GM12891 (cell line): ENCODE measurements around the gene FGGY.
"Not testable (repeated sequence)": the region's sequence is repeated elsewhere in the genome, so short reads cannot be mapped to it uniquely, and the experiment has no call there.

Source experiments
- DNase-seq: peaks from one replicate; pipeline ENCODE4 v3.0.0; 2011; ENCODE audit warnings: low spot score; ENCODE audit not compliant: insufficient read length
- FAIRE-seq: peaks from 2 replicates; lab custom pipeline; 2011; peaks lifted over from hg19 to GRCh38; lab: Jason Lieb, UNC
- PAX5 ChIP-seq: IDR thresholded peaks from 2 replicates; pipeline ENCODE4 v1.6.1; 2011; ENCODE audit warnings: low read length, moderate library complexity, mild to moderate bottlenecking; ENCODE audit not compliant: insufficient read depth, severe bottlenecking
- POLR2A ChIP-seq: IDR thresholded peaks from 2 replicates; pipeline ENCODE4 v1.6.1; 2011; ENCODE audit warnings: low read depth, low read length, control low read depth
- POLR2AphosphoS5 ChIP-seq: IDR thresholded peaks from 2 replicates; pipeline ENCODE4 v1.6.1; 2011; ENCODE audit warnings: low read depth, low read length, control low read depth
- POU2F2 ChIP-seq: IDR thresholded peaks from 2 replicates; pipeline ENCODE4 v1.6.1; 2011; ENCODE audit warnings: low read depth, mild to moderate bottlenecking, control low read depth, low read length, moderate library complexity
- SPI1 ChIP-seq: IDR thresholded peaks from 2 replicates; pipeline ENCODE4 v1.6.1; 2011; ENCODE audit warnings: low read depth, low read length, control low read depth
- TAF1 ChIP-seq: IDR thresholded peaks from 2 replicates; pipeline ENCODE4 v1.6.1; 2011; ENCODE audit warnings: low read depth, low read length, control low read depth

The FGGY gene

DNA sequence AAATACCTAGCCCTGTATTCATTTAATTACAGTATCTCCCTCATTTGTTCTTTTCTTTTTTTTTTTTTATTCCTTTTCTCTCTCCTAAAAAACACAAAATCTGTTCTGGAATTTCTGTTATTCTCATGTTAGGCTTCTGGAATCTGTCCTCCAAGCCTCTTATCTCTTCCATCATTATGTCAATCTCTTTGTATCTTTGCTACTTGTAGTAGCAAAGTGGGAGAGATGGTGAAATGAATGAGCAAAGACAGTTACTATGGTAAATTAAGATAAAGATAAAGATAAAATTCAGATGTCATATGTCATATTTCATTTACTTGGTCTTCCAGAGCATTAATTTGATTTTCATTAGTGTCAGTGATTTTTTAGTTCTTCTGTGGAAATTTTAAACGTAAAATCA, 155.1 kb downstream of the FGGY start:
- no peak for DNase-seq
- TF ChIP-seq TAF1 (no peak), POLR2A (no peak), POLR2AphosphoS5 (no peak), PAX5 (no peak), POU2F2 (no peak), SPI1 (no peak)
- no peak for FAIRE-seq

DNA sequence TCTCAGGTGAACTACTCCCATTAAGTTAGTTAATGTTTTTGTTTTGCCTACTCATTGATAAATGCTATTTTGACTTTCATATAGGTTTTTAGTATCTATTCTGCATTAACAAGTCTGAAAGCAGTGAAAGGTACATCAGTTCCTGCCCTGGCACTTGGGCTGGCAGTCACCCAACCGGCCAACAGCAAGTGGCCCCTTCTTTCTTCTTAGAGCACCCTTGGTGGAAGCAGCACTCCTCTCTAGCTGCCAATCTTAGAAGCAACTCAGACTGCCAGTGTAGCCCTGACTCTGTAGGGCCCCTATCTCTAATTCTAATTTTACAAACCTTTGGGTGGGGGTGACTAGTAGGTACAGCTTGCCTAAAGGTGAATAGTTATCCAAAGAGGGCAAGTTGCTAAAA, 155.7 kb downstream of the FGGY start:
- DNase-seq (no peak), FAIRE-seq (no peak)
- TF ChIP-seq PAX5: no peak
- TF ChIP-seq POU2F2: no peak
- no peak for TF ChIP-seq SPI1
- no peak for TF ChIP-seq POLR2A
- no peak for TF ChIP-seq TAF1
- no peak for TF ChIP-seq POLR2AphosphoS5

DNA sequence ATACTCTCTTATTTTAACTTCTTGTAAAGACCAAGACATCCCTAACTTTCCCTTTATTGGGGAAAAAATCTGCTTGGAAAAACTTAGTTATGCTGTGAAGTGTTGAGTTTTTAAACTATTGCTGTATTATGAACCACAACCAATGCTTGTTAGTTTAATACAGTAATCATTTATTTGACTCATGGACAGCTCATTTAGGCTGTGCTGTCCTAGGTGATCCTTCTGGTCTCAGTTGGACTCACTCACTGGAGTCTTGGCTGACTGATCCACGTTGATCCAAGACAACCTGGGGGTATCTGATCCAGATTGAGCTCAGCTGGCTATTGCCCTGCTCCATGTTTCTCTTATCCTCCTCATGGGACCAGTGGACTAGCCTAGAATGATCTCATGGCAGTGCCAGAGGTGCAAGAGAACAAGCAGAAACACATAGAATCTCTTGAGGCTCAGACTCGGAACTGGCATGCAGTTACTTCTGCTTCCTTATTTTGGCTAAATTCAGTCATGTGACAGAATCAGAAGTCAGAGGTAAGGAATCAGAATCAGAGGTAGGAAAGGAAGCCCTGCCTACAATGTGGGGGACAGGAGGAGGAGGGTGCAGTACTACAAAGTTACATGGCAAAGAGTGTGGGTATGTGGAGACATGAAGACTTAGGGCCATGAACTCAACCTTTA, 156.5 kb downstream of the FGGY start:
- no peak for FAIRE-seq
- DNase-seq: no peak
- TF ChIP-seq SPI1: no peak
- no peak for TF ChIP-seq PAX5
- TF ChIP-seq POLR2AphosphoS5: no peak
- no peak for TF ChIP-seq TAF1
- TF ChIP-seq POU2F2: no peak
- no peak for TF ChIP-seq POLR2A

DNA sequence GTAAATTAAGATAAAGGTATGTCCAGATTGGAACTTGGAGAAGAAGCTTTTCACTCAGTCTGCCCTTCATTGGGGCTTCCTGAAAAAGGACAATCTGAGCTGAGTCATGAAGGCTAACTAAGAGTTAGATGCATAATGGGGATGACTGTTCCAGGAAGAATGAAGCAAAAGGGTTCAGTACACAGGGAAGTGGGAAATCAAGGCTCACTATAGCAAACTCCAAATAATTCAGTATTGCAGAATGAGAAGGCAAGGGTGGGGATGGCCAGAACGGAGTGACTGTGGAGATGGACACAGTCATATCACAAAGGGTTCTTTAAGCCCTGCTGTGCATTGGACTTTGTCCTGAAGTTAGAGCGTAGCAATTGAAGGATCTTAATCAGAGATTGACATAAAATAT, 158.3 kb downstream of the FGGY start:
- TF ChIP-seq PAX5: no peak
- FAIRE-seq (no peak), DNase-seq (no peak)

DNA sequence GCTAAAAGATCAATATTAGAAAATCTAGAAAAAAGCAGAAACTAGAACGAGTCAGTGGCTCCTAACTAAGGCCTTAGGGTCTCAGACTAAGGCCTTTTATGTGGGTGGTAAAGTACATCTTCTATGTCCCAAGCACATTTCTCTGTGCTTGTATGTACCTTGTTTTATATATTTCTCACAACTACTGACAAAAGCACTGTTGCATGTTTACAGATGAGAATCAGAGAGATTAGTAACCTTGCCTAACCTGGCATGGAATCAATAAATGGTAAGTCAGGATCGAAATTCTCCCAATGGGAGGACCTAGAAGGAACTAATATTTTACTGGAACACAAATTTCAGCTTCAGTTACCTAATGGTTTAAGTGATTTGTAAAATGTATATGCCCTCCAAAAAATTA, 160.9 kb downstream of the FGGY start:
- DNase-seq (no peak), FAIRE-seq (no peak)
- no peak for TF ChIP-seq SPI1
- TF ChIP-seq POLR2A: no peak
- no peak for TF ChIP-seq PAX5
- TF ChIP-seq POLR2AphosphoS5: no peak
- TF ChIP-seq TAF1: no peak
- TF ChIP-seq POU2F2: no peak

DNA sequence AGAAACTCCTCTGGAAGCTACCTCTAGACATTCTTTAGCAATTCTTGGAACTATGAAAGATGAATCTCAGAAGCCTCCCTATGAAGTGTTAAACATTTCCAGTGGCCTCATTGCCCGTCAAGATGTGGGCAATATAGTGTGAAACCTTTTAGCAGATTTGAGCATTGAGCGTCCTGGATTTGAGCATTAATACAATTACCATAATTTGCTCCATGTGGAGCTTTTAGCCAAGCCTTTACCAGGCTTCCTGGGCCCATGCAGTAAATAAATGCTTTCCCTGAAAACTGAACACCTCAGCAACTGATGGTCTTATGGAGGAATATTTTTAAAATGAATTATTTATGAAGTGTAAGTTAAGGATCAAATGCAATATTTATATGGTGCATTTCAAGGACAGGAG, 162.0 kb downstream of the FGGY start:
- FAIRE-seq (no peak), DNase-seq (no peak)
- no peak for TF ChIP-seq POLR2A
- TF ChIP-seq TAF1: no peak
- TF ChIP-seq POU2F2: no peak
- TF ChIP-seq SPI1: no peak
- TF ChIP-seq PAX5: no peak
- TF ChIP-seq POLR2AphosphoS5: no peak

DNA sequence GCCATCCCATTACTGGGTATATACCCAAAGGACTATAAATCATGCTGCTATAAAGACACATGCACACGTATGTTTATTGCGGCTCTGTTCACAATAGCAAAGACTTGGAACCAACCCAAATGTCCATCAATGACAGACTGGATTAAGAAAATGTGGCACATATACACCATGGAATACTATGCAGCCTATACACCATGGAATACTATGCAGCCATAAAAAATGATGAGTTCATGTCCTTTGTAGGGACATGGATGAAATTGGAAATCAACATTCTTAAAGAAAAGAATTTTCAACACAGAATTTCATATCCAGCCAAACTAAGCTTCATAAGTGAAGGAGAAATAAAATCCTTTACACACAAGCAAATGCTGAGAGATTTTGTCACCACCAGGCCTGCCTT, 166.0 kb downstream of the FGGY start:
- FAIRE-seq, DNase-seq: not testable (repeated sequence)

DNA sequence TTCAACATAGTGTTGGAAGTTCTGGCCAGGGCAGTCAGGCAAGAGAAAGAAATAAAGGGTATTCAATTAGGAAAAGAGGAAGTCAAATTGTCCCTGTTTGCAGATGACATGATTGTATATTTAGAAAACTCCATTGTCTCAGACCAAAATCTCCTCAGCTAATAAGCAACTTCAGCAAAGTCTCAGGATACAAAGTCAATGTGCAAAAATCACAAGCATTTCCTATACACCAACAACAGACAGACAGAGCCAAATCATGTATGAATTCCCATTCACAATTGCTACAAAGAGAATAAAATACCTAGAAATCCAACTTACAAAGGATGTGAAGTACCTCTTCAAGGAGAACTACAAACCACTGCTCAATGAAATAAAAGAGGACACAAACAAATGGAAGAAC, 168.6 kb downstream of the FGGY start:
- FAIRE-seq, DNase-seq: not testable (repeated sequence)

DNA sequence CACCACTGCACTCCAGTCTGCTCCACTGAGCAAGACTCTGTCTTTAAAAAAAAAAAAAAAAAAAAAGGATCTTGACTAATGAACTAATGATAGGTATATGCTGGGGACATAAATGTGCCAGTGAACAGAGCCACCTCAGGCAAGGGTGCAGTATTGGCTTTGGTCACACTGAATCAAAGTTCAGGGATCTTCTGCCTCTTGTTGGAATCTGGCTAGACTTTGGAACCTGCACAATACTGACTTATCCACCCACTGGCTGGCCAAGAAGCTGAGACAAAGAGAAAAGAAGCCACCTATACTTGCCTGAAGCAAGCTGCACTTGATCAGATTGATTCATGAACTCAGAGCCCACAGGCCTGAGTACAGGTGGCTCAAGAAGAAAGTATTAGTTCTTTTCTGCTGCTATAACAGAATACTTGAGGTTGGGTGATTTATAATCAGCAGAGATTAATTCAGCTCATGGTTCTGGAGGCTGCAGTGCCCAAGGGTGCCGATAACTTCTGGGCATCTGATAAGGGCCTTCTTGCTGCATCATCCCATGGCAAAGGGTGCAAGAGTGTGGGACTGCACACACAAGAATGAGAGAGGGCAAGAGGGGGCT, 172.0 kb downstream of the FGGY start:
- DNase-seq (no peak), FAIRE-seq (no peak)
- TF ChIP-seq SPI1: no peak

DNA sequence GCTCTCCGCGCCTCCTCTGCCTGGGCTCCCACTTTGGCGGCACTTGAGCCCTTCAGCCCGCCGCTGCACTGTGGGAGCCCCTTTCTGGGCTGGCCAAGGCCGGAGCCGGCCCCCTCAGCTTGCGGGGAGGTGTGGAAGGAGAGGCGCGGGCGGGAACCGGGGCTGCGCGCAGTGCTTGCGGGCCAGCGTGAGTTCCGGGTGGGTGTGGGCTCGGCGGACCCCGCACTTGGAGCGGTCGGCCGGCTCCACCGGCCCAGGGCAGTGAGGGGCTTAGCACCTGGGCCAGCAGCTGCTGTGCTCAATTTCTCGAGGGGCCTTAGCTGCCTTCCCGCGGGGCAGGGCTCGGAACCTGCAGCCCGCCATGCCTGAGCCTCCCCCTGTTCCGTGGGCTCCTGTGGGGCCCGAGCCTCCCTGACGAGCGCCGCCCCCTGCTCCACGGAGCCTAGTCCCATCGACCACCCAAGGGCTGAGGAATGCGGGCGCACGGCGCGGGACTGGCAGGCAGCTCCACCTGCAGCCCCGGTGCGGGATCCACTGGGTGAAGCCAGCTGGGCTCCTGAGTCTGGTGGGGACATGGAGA, 175.2 kb downstream of the FGGY start:
- FAIRE-seq, DNase-seq: not testable (repeated sequence)

DNA sequence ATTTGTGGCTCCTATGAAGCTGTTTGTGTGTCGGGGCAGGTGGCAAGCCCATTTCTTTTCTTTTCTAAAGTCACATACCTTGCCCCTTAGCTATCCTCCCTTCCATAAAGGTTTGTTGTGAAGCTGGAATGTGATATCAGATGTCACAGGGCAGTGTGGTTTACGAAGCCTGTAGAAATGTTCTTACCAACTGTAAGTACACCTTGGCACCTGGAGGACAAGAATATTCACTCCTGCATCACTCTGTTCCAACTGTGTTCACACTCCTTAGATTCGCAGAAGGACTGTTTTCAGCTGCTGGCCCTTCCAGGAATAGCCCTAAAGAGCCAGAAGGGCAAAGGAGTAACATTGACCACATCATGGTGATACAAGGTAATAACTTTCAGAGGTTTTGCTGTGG, 176.9 kb downstream of the FGGY start:
- no peak for DNase-seq
- TF ChIP-seq POU2F2 (no peak), SPI1 (no peak), PAX5 (no peak)
- FAIRE-seq: no peak
